NOMO-1 treated with DMSO at 0.1 percent for 48 hours (cell line): ENCODE measurements around the gene RPRD1A.
"Not testable (repeated sequence)": the region's sequence is repeated elsewhere in the genome, so short reads cannot be mapped to it uniquely, and the experiment has no call there.

Experiments
- DNase-seq: peaks from one replicate; lab custom pipeline; 2025; ENCODE audit not compliant: unreplicated experiment; lab: John Stamatoyannopoulos, UW

Gene RPRD1A

GRCh38 chr18:35972197-35973000, 95.0 kb downstream of the RPRD1A start, which contains the start of gene RMP24:
Gene RMP24 (plus strand): TSS chr18:35972679.
- DNase-seq: peak; percentile 88

GRCh38 chr18:35971661-35972196, 95.6 kb downstream of the RPRD1A start:
- no peak for DNase-seq

- DNase-seq: peak; percentile 15
Observed at GRCh38 chr18:35969676-35970075, 97.7 kb downstream of the RPRD1A start.

GRCh38 chr18:35968278-35968880, 99.0 kb downstream of the RPRD1A start:
- peak; percentile 33 for DNase-seq

- DNase-seq: not testable (repeated sequence)
Observed at GRCh38 chr18:35967866-35968265, 99.5 kb downstream of the RPRD1A start.

- DNase-seq: no peak
Observed at GRCh38 chr18:35964319-35964718, 103.0 kb downstream of the RPRD1A start.

GRCh38 chr18:35962320-35962719, 105.0 kb downstream of the RPRD1A start:
- no peak for DNase-seq

- DNase-seq: no peak
Observed at GRCh38 chr18:35956226-35956625, 111.1 kb downstream of the RPRD1A start.

- DNase-seq: no peak
Observed at GRCh38 chr18:35953688-35954087, 113.7 kb downstream of the RPRD1A start.

- no peak for DNase-seq
Observed at GRCh38 chr18:35950628-35950982, 116.8 kb downstream of the RPRD1A start.

- DNase-seq: peak; percentile 66
Observed at GRCh38 chr18:35949903-35950627, 117.3 kb downstream of the RPRD1A start.

- no peak for DNase-seq
Observed at GRCh38 chr18:35949090-35949489, 118.3 kb downstream of the RPRD1A start.

- no peak for DNase-seq
Observed at GRCh38 chr18:35948080-35948479, 119.3 kb downstream of the RPRD1A start.

GRCh38 chr18:35942661-35943060, 124.7 kb downstream of the RPRD1A start:
- DNase-seq: no peak

- no peak for DNase-seq
Observed at GRCh38 chr18:35942133-35942532, 125.2 kb downstream of the RPRD1A start.

- no peak for DNase-seq
Observed at GRCh38 chr18:35941299-35941698, 126.1 kb downstream of the RPRD1A start.
